HG03095 (cell line): ENCODE data around the gene MRPL38.
A peak's percentile ranks its signal among the peaks of the same experiment; 100 is the strongest.
"Not testable (repeated sequence)": the region's sequence is repeated elsewhere in the genome, so short reads cannot be mapped to it uniquely, and the experiment has no call there.

ENCODE experiments used
- ATAC-seq: cut with Tn5 transposase; IDR thresholded peaks from one replicate; pipeline ENCODE4 v1.9.1; 2021; ENCODE audit warnings: moderate library complexity; ENCODE audit not compliant: unreplicated experiment

The MRPL38 gene

GRCh38 chr17:75897160-75898019 is 7.3 kb downstream of the MRPL38 start:
- ATAC-seq = no peak

GRCh38 chr17:75896415-75897159 is 8.1 kb downstream of the MRPL38 start, which contains the start of gene TRIM65:
TRIM65 (minus strand) TSS chr17:75896951; CDS start chr17:75896937, 14 bp downstream.
- ATAC-seq = peak; percentile 44

- ATAC-seq = no peak
These were observed 9.1 kb downstream of the MRPL38 start for GRCh38 chr17:75895370-75896155.

DNA sequence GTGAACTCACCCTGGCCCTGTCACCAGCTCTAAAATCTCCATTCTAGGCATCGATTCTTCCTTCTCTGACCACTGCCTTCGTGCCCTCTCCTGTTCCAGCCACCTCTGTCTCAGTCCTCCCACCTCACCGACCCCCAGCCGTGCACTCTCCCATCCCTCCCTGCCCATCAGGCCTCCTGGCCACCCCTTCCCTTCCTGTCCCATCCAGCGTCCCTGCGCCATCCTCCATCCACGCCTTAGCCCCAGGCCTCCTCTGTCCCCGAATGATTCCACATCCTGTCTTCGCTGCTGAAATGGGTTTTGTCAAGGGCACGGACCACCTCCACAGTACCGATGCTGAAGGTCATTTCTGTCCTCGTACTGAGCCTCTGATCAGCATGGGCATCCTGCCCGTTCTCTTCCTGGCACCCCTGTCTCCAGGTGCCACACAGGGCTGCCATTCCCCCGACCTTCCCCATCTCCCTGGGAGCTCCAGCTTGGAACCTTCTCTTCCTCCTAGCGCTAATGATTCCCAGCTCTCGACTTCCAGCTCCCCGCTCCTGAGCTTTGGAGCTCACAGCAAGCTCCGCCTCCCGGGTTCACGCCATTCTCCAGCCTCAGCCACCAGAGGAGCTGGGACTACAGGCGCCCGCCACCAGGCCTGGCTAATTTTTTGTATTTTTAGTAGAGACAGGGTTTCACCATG is 10.5 kb downstream of the MRPL38 start:
- ATAC-seq = no peak

- ATAC-seq = no peak
These were observed 11.2 kb downstream of the MRPL38 start for GRCh38 chr17:75893305-75894048.

GRCh38 chr17:75892556-75893224 is 12.0 kb downstream of the MRPL38 start:
- no peak for ATAC-seq

DNA sequence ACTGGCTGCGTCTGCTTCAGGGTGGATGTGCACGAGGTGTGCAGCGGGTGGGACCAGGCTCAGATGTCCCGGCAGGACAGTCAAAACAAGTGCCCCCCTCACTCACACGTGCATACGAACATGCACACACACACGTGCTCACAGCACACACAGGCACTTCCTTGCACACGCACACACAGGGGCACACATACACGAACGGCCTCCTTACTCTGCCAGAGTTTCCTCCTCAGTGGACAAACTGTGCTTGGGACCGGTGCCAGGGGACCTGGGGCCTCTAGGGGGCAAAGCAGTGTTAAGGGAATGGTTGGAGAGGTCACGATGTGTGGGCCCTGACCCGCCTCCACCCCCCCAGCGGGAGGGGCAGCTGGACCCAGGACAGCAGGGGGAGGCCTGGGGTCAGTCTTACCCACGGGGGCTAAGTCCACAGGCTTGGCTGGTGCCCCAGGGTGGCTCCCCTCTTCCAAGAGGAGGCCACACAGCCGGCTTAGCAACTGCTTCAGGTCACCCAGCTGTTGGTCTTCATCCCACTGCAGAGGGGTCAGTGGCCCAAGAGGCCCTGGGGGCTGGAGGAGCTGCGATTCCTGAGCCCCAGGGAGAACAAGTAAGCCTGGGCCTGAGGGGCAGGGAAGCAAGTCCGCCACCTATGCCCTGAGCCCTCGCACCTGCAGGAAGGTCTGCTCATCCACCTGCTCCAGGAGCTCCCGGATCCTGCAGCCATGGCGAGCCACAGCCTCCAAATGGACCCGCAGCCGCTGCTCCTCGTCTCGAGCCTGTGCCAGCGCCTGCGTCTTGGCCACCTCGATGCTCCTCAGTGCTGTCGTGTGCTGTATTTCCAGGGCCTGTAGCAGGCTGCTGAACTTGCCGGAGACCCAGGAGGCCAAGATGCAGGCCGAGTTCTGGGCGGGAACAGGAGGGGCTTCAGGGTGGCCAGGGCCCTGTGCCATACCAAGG is 12.8 kb downstream of the MRPL38 start:
- ATAC-seq = no peak

DNA sequence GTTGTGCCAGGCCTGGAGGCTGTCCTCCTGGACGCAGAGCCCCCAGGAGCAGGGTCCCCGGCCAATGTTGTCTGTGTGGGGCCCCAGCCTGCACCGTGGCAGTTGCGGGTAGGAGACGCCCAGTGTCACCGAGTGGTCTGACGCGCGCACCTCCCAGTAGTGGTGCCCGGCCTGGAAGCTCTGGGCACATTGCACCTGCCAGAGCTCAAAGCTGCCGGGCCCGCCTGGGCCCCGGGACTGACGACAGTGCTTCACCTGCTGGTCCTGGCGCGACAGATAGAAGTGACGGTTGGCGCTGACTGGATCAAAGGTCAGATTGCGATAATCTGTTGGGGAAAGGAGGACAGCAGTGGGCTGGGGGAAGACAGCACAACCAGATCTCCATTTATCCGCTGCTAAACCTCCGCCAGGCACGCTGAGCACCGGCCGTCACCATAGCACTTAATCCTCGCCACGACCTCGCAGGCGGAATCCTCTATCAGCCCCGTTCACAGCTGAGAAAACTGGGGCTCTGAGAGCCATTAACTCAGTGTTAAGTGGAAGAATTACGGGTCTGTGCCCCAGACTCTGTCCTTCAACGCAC is 13.6 kb downstream of the MRPL38 start:
- ATAC-seq = no peak

DNA sequence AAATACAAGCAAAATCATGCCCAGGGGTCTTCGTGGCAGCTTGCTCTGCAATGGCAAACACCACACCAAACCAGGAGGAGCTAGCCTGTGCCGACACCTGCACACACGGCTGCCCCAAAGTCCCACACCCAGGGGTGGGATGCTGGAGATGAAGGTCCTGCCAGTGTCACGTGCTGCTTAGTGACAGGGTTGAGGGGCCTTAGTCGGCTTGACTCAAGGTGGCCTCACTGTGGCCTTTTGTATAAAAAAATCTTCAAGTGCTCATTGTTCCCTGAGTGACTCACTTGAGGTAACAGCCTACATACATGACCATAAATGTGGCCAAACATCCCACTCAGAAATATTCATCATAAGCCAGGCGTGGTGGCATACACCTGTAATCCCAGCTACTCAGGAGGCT is 15.2 kb downstream of the MRPL38 start:
- no peak for ATAC-seq

- no peak for ATAC-seq
These were observed 16.2 kb downstream of the MRPL38 start for GRCh38 chr17:75888484-75888883.

DNA sequence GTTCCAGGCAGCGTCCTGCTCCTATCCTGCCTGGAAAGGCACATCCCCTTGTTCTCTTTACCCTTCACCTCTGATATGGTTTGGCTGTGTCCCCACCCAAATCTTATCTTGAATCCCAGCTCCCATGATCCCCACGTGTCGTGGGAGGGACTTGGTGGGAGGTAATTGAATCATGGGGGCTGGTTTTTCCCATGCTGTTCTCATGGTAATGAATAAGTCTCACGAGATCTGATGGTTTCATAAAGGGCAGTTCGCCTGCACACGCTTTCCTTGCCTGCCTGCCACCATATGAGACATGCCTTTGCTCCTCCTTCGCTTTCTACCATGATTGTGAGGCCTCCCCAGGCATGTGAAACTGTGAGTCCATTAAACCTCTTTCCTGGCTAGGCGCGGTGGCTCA is 18.8 kb downstream of the MRPL38 start:
- not testable (repeated sequence) for ATAC-seq

GRCh38 chr17:75885431-75885830 is 19.3 kb downstream of the MRPL38 start:
- ATAC-seq = no peak

- ATAC-seq = no peak
These were observed 22.8 kb downstream of the MRPL38 start for GRCh38 chr17:75881678-75882454.

- ATAC-seq = no peak
These were observed 24.4 kb downstream of the MRPL38 start for GRCh38 chr17:75880266-75880665.

DNA sequence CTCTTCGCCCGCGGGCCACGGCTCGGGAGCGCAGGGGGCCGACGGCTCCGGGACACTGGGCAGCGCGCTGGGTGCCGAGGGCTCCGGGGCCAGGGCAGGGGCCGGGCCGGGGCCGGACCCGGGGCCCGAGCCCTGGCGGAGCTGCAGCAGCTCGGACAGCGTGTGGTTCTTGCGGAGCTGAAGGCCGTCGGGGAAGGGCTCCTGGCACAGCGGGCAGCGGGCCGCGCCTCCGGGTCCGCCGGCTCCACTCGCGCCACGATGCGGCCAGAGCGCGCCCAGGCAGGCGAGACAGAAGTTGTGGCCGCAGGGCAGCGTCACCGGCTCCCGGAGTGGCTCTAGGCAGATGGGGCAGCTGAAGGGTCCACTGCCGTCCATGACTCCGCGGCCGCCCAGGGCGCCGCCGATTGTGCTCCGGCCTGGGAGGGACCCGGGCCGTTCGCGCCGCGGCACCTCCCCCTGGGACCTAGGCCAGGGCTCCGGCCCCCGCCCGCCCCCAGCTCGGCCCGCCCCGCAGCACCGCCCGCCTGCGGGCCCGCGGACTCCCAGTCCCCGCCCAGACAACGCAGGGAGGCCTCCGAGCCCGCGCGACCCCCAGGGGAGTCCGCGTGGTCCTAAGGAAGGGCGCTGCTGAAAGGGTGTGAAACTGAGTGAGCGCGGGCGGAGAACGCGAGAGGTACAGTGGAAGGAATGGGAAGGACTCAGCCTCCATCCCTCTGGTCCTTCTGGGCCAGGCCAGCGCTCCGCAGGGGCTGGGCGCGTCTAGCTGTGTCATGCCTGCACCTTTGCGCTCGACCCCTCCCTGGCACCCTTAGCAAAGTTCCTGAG is 26.3 kb downstream of the MRPL38 start, which contains the start of gene TRIM47:
TRIM47 (minus strand) TSS at position 408 of the 825 bp plus-strand sequence; CDS start at position 375, 33 bp downstream.
- peak; percentile 9 for ATAC-seq

- ATAC-seq = peak; percentile 63
These were observed 26.9 kb downstream of the MRPL38 start for GRCh38 chr17:75877752-75878173.
